Skeletal muscle satellite cell (primary cell): ENCODE measurements around the gene FFAR3.

Experiments used
- H3K27me3 ChIP-seq: 2 replicates; pipeline ENCODE4 v1.7.0; 2013; ENCODE audit warnings: low read length; ENCODE audit not compliant: control insufficient read depth, insufficient read depth
- H3K36me3 ChIP-seq: 2 replicates; pipeline ENCODE4 v1.7.0; 2013; ENCODE audit warnings: mild to moderate bottlenecking, control low read depth, low read length; ENCODE audit not compliant: insufficient read depth
- H3K4me1 ChIP-seq: 2 replicates; pipeline ENCODE4 v1.7.0; 2013; ENCODE audit warnings: low read length; ENCODE audit not compliant: control insufficient read depth, insufficient read depth
- H3K4me2 ChIP-seq: 2 replicates; pipeline ENCODE4 v1.7.0; 2013; ENCODE audit warnings: mild to moderate bottlenecking, low read length
- H3K4me3 ChIP-seq: 2 replicates; pipeline ENCODE4 v1.7.0; 2013; ENCODE audit warnings: low read length
- H3K9ac ChIP-seq: 2 replicates; pipeline ENCODE4 v1.7.0; 2013; ENCODE audit warnings: mild to moderate bottlenecking, low read depth, low read length, moderate library complexity
- H3K9me3 ChIP-seq: replicated peaks from 2 replicates; pipeline ENCODE4 v1.7.0; 2013; ENCODE audit warnings: mild to moderate bottlenecking, control low read depth, low read length

FFAR3 gene

DNA sequence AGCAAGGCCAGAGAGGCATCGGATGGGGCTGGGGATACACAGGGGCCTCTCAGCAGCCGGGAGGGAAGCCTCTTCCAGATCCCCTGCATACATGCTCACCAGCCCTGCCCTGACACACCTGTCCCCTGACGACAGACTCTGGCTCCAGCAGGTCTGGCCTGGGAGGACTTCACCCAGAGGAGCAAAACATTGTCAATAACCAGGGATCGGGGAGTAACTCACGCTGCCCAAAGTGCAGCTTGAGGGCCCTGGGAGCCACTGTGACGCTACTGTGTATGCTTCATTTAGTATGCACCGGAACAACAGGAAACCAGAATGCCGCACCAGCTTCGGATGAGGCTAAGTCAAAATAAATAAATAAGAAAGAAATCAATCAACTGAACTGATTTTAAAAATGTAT, 41.7 kb upstream of the FFAR3 start:
- Histone ChIP-seq H3K4me3 (no peak overlapping the region), H3K27me3 (peaks cover 2% of the 10 kb centered on the region), H3K4me1 (peaks cover 13% of the 10 kb centered on the region), H3K9me3 (no peaks in the 10 kb centered on the region), H3K9ac (no peak overlapping the region), H3K36me3 (no peaks in the 10 kb centered on the region), H3K4me2 (no peak overlapping the region)

GRCh38 chr19:35317464-35318043, 40.7 kb upstream of the FFAR3 start:
- H3K9ac ChIP-seq, result no peak overlapping the region
- H3K4me2 ChIP-seq, result no peak overlapping the region
- H3K27me3 ChIP-seq, result peaks cover 4% of the 10 kb centered on the region
- peaks cover 5% of the 10 kb centered on the region for H3K9me3 ChIP-seq
- H3K4me1 ChIP-seq, result peaks cover 13% of the 10 kb centered on the region
- no peaks in the 10 kb centered on the region for H3K36me3 ChIP-seq
- H3K4me3 ChIP-seq, result no peak overlapping the region

DNA sequence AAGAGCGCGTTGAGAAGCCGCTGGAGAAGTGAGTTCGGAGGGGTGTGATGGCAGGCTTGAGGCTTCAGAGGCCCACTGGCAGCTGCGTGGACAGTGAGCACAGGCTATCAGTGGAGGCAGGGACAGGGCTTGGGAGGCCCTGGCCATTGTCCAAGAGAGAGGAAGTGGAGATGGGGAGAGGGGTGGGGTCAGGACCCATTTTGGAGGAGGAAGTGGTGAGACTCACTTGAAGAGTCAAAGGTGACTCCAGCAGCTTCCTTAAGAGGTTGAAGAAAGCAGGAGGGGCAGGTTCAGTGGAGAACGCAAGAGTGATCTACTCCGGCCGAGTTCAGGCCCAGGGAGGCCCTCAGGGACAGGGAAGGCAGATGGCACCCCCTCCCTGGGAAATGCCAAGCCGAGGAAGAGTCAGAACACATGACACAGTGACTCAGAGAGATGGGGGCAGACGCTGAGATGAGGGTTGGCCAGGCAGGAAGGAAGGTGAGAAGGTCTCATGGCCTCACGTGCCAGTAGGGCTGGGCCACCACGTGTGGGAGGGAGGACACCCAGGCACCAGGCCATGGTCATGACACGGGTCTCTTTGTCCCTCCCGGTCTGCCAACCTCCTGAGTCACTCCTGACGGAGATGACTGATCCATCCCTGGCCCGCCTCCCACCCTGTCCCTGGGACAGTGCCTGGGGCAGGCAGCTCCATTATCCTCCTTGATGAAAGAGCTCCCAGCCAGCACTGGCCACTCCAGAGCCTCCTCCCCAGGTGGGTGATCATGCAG, 39.4 kb upstream of the FFAR3 start:
- Histone ChIP-seq H3K9me3 (peaks cover 5% of the 10 kb centered on the region), H3K4me2 (peak overlapping the region; percentile 48), H3K4me3 (peak overlapping the region; percentile 11), H3K36me3 (no peaks in the 10 kb centered on the region), H3K27me3 (peaks cover 7% of the 10 kb centered on the region), H3K9ac (peak overlapping the region; percentile 32), H3K4me1 (peaks cover 13% of the 10 kb centered on the region)

- Histone ChIP-seq H3K9me3 (peaks cover 5% of the 10 kb centered on the region), H3K9ac (no peak overlapping the region), H3K4me3 (no peak overlapping the region), H3K36me3 (no peaks in the 10 kb centered on the region), H3K27me3 (peaks cover 7% of the 10 kb centered on the region), H3K4me1 (peaks cover 13% of the 10 kb centered on the region), H3K4me2 (no peak overlapping the region)
Observed at GRCh38 chr19:35320065-35320713, 38.1 kb upstream of the FFAR3 start.

DNA sequence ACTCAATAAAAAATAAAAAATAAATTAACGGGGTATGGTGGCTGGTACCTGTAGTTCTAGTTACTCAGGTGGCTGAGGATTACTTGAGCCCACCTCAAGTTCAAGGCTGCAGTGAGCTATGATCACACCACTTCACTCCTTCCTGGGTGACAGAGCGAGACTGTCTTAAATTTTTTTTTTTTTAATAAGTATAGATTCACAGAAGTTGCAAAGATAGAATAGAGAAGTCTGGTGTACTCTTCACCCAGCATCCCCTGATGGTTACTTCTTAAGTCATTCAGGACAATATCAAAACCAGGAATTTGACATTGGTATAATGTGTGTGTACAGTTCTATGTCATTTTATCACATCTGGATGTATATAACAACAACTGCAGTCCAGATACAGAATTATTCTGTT, 37.0 kb upstream of the FFAR3 start:
- H3K4me1 ChIP-seq, result peaks cover 13% of the 10 kb centered on the region
- H3K9me3 ChIP-seq, result peaks cover 5% of the 10 kb centered on the region
- no peak overlapping the region for H3K4me3 ChIP-seq
- H3K27me3 ChIP-seq, result peaks cover 7% of the 10 kb centered on the region
- no peaks in the 10 kb centered on the region for H3K36me3 ChIP-seq
- H3K4me2 ChIP-seq, result no peak overlapping the region
- no peak overlapping the region for H3K9ac ChIP-seq

DNA sequence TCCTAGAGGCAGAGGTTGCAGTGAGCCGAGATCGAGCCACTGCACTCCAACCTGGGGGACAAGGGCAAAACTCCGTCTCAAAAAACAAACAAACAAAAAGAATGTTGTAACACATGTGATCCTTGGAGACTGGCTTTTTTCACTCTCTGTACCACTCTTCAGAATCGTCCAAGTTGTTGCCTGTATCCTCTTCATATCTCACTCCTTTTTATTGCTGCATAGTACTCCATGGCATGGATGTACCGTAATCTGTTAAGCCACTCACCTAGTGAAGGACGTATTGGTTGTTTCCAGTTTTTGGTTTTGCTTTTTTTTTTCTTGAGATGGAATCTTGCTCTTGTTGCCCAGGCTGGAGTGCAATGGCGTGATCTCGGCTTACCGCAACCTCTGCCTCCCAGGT, 36.2 kb upstream of the FFAR3 start:
- no peak overlapping the region for H3K4me3 ChIP-seq
- peaks cover 5% of the 10 kb centered on the region for H3K9me3 ChIP-seq
- no peak overlapping the region for H3K4me2 ChIP-seq
- peaks cover 13% of the 10 kb centered on the region for H3K4me1 ChIP-seq
- no peaks in the 10 kb centered on the region for H3K36me3 ChIP-seq
- no peak overlapping the region for H3K9ac ChIP-seq
- H3K27me3 ChIP-seq, result peaks cover 13% of the 10 kb centered on the region

- H3K9ac ChIP-seq, result no peak overlapping the region
- H3K27me3 ChIP-seq, result peaks cover 52% of the 10 kb centered on the region
- H3K4me2 ChIP-seq, result no peak overlapping the region
- no peaks in the 10 kb centered on the region for H3K4me1 ChIP-seq
- no peaks in the 10 kb centered on the region for H3K9me3 ChIP-seq
- no peaks in the 10 kb centered on the region for H3K36me3 ChIP-seq
- H3K4me3 ChIP-seq, result no peak overlapping the region
Observed at GRCh38 chr19:35327642-35328041, 30.6 kb upstream of the FFAR3 start.

- H3K9ac ChIP-seq, result no peak within 1 kb of the TSS
- H3K4me1 ChIP-seq, result no peaks in the 10 kb centered on the region
- H3K4me3 ChIP-seq, result no peak within 1 kb of the TSS
- H3K9me3 ChIP-seq, result no peaks in the 10 kb centered on the region
- peaks cover 62% of the 10 kb centered on the region for H3K27me3 ChIP-seq
- H3K36me3 ChIP-seq, result no peaks in the 10 kb centered on the region
- H3K4me2 ChIP-seq, result no peak within 1 kb of the TSS
Observed at GRCh38 chr19:35328851-35329285, 29.4 kb upstream of the FFAR3 start, which contains the start of gene CD22. TSS of gene CD22 (plus strand) at chr19:35329187. CDS start at chr19:35332041, 2,854 bp downstream.

- Histone ChIP-seq H3K9me3 (no peaks in the 10 kb centered on the region), H3K4me2 (no peak overlapping the region), H3K4me1 (no peaks in the 10 kb centered on the region), H3K4me3 (no peak overlapping the region), H3K9ac (no peak overlapping the region), H3K27me3 (peaks cover 66% of the 10 kb centered on the region), H3K36me3 (no peaks in the 10 kb centered on the region)
Observed at GRCh38 chr19:35329323-35329722, 28.9 kb upstream of the FFAR3 start.

- Histone ChIP-seq H3K9me3 (no peaks in the 10 kb centered on the region), H3K4me1 (no peaks in the 10 kb centered on the region), H3K9ac (no peak overlapping the region), H3K4me3 (no peak overlapping the region), H3K27me3 (peaks cover 66% of the 10 kb centered on the region), H3K4me2 (no peak overlapping the region), H3K36me3 (no peaks in the 10 kb centered on the region)
Observed at GRCh38 chr19:35330475-35330874, 27.8 kb upstream of the FFAR3 start.

DNA sequence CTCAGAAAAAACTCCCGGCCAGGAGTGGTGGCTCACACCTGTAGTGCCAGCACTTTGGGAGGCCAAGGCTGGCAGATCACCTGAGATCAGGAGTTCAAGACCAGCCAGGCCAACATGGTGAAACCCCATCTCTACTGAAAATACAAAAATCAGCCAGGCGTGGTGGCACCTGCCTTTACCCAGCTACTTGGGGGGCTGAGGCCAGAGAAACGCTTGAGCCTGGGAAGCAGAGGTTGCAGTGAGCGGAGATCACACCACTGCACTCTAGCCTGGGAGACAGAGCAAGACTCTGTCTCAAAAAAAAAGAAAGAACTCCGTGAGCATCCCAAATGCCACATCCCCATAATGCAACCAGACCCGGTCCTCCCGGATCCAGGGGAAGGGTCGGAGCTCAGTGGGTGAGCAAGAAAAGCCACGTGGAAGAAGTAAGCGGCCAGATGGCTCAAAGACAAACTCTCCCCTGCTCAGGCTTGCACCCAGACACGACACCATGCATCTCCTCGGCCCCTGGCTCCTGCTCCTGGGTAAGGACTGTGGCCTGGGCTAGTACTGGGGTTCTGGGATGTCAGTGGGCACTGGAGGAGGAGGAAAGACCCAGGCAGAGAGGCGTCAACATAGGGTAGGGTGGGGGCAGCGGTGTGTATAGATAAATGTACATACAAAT, 26.6 kb upstream of the FFAR3 start:
- Histone ChIP-seq H3K36me3 (no peaks in the 10 kb centered on the region), H3K27me3 (peaks cover 63% of the 10 kb centered on the region), H3K9ac (no peak overlapping the region), H3K4me2 (no peak overlapping the region), H3K9me3 (no peaks in the 10 kb centered on the region), H3K4me1 (no peaks in the 10 kb centered on the region), H3K4me3 (no peak overlapping the region)
